GM12873 (cell line): ENCODE measurements around the gene CAMTA1.

Source experiments
- TF ChIP-seq, protein P1 (sequence below): IDR thresholded peaks from 2 replicates; pipeline ENCODE4 v1.5.1; 2012; ENCODE audit warnings: low read depth, mild to moderate bottlenecking, moderate library complexity, low read length, control low read depth; ENCODE audit not compliant: insufficient read depth; ENCODE audit errors: missing control alignments

The CAMTA1 gene

DNA sequence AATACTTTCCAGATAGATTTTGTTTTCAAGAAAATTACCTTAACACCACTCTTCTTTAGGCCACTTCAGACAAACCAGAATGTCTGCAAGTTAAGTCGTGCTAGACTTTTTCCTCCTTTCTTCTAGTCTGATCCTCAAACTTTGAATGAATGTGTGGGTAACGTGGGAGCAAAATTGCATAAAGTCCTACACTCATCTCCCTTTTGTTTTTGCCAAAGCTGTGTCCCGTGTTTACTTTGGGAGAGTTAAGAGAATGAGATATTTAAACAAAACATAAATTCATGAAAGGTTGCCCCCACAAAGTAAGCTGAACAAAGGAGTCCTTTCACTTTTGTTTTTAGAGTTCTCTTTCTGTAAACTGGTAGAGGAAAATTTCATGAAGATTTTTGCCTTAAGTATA is 969.0 kb downstream of the CAMTA1 start:
- TF ChIP-seq, protein P1, sequence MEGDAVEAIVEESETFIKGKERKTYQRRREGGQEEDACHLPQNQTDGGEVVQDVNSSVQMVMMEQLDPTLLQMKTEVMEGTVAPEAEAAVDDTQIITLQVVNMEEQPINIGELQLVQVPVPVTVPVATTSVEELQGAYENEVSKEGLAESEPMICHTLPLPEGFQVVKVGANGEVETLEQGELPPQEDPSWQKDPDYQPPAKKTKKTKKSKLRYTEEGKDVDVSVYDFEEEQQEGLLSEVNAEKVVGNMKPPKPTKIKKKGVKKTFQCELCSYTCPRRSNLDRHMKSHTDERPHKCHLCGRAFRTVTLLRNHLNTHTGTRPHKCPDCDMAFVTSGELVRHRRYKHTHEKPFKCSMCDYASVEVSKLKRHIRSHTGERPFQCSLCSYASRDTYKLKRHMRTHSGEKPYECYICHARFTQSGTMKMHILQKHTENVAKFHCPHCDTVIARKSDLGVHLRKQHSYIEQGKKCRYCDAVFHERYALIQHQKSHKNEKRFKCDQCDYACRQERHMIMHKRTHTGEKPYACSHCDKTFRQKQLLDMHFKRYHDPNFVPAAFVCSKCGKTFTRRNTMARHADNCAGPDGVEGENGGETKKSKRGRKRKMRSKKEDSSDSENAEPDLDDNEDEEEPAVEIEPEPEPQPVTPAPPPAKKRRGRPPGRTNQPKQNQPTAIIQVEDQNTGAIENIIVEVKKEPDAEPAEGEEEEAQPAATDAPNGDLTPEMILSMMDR = no peak

DNA sequence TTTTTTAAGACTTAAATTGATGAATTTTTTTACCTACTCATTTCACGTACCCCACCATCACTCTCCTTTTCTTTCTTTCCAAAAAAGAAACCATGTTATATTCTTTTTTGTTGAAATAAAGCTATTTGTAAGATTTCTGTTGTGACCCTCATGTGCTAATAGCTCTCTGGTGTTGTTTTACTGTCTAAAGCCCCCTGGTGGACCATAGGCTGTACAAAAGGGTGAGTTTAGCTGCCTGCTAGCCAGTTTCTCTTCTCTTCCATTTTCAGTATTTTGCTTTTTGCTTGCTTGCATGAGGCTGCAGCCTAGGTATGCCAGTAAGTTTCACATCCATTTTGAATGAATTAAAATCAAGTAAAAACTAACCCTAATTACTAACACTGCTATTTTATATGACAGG is 970.2 kb downstream of the CAMTA1 start:
- TF ChIP-seq, protein P1 = peak; percentile 40

DNA sequence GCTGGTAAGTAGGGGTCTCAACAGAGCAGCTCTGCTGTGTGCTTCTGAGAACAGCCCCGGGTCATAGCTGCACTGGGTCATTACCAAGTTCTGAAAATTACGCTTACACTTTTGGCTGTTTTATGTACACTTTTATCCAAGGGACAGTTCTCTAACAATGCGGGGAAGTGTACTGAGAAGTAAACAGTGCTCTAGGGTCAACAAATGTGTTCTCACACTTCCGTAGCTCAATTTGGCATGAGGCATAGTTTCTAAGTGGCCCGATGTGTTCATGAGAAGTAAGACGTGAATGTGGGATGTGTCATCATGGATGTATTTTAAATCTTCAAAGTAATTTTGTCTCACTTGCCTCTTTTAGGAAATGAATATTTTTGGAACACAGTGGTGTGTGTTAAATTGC is 975.0 kb downstream of the CAMTA1 start:
- TF ChIP-seq, protein P1 = no peak

DNA sequence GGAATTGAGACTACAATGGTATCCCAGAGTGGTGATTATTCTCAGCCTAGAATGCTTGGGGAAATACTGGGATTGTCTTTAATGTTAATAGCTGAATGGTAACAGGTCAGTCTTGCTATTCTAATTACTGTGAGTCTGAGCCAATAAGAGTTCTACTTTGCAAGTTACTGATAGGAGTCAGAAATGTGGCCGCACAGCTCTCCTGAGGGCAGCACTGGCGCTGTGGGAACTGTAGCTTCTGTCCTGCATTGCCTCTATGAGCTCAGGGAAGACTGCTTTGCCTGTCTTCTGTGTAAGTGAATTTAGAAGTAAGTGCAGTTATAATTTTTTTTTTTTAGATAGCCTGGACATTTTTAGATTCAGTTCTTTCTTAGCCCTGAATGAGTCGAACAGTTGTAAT is 975.8 kb downstream of the CAMTA1 start:
- TF ChIP-seq, protein P1 = no peak

DNA sequence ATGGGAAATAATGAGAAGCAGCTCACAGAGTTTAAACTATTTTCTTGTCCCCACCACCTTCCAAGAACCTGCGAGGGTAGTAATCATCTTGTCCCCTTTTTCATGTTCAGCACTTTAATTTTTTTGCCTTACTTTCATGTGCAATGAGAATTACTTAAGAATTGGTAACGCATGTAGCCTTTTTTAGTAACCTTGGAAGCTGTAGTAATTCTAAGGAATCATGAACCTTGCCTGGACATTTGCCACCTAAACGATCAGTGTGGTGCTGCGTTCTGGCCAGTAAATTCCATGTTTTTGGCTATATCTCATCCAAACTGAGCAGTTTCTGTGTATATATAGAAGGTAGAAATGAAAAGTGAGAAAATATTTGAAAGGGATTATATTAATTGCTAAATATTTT is 981.9 kb downstream of the CAMTA1 start:
- TF ChIP-seq, protein P1 = no peak

DNA sequence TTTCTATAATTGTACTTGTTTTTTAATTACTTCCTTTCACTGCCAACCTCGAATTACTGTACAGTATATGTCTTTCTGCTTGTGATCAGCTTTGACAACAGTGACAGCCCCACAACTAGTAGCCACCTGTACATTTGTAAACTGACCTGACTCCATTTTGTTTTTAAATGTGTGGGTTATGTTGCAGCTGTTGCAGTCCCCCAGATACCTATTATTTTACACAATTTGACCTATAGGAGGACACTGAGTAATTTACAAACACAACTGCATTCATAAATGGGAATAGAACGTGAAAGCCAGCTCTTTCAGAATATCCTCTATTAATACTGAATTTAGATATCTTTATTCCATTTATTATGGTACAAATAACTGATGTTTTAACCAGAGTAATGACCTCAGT is 983.3 kb downstream of the CAMTA1 start:
- TF ChIP-seq, protein P1 = no peak

DNA sequence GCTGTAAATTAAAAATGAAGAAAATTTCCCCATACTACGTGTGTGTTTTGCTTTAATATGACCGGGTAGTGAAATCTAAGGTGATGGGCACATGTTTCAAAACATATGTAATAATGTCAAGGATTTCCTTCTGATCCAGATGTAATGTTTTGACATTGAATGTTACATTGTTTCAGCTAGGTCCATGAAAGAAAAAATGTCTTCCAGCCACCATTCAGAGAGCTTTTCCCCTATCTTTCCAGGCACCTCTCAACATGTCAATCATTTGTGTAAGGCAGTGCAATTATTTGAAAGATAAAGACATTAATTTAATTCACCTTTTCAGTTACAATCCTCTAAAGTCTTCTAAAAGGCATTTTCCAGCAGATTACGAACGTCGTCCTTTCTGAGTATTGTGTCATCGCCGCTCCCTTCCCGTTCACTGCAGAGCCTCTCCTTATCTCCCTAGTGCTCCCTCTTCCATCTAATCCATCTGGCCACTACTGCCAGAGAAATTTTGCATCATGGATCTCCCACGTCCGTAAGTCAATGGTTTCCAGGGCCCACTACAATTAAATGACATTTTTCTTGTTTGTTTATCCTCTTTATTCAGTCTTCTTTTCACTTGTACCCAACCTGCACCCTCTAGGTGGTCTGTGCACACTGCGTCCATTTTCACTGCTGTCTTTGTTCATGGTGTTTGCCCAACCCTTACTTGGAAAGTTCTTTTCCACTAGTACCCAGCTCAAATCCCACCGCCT is 984.6 kb downstream of the CAMTA1 start:
- TF ChIP-seq, protein P1 = no peak
